ENCODE data around the gene SLC11A1. TPM values are rescaled to one million over a fixed set of nuclear protein-coding genes. Genes with fewer than 3 reads are reported as not detected.

Gene SLC11A1
- total RNA-seq, 1 donor from 2014 or later = 122 TPM

GRCh38 chr2:218366621-218367414, 15.3 kb upstream of the SLC11A1 start:
- no peak for DNase-seq (ENCODE audit: low spot score)

GRCh38 chr2:218367415-218368149, 14.5 kb upstream of the SLC11A1 start:
- DNase-seq (ENCODE audit: low spot score) = peak; percentile 98

GRCh38 chr2:218368150-218368528, 13.9 kb upstream of the SLC11A1 start:
- no peak for DNase-seq (ENCODE audit: low spot score)

- no peak for DNase-seq (ENCODE audit: low spot score)
Observed at GRCh38 chr2:218368621-218369153, 13.4 kb upstream of the SLC11A1 start.

GRCh38 chr2:218369330-218369729, 12.7 kb upstream of the SLC11A1 start:
- DNase-seq (ENCODE audit: low spot score) = no peak

- no peak for DNase-seq (ENCODE audit: low spot score)
Observed at GRCh38 chr2:218370410-218371063, 11.5 kb upstream of the SLC11A1 start.

- DNase-seq (ENCODE audit: low spot score) = no peak
Observed at GRCh38 chr2:218371983-218372350, 10.1 kb upstream of the SLC11A1 start.

GRCh38 chr2:218374795-218375194, 7.3 kb upstream of the SLC11A1 start:
- DNase-seq (ENCODE audit: low spot score) = no peak

GRCh38 chr2:218375212-218375611, 6.9 kb upstream of the SLC11A1 start:
- DNase-seq (ENCODE audit: low spot score) = no peak

GRCh38 chr2:218378053-218378452, 4.0 kb upstream of the SLC11A1 start:
- no peak for DNase-seq (ENCODE audit: low spot score)

GRCh38 chr2:218382785-218383184, 712 bp downstream of the SLC11A1 start:
- no peak for DNase-seq (ENCODE audit: low spot score)

- no peak for DNase-seq (ENCODE audit: low spot score)
Observed at GRCh38 chr2:218383892-218384519, 1.9 kb downstream of the SLC11A1 start.

- no peak for DNase-seq (ENCODE audit: low spot score)
Observed at GRCh38 chr2:218384975-218385374, 2.9 kb downstream of the SLC11A1 start.

GRCh38 chr2:218386505-218387368, 4.7 kb downstream of the SLC11A1 start:
- no peak for DNase-seq (ENCODE audit: low spot score)

- DNase-seq (ENCODE audit: low spot score) = no peak
Observed at GRCh38 chr2:218387369-218388194, 5.5 kb downstream of the SLC11A1 start.

GRCh38 chr2:218389333-218390150, 7.5 kb downstream of the SLC11A1 start:
- DNase-seq (ENCODE audit: low spot score) = no peak

- no peak for DNase-seq (ENCODE audit: low spot score)
Observed at GRCh38 chr2:218391202-218391601, 9.1 kb downstream of the SLC11A1 start.

GRCh38 chr2:218392459-218392858, 10.4 kb downstream of the SLC11A1 start:
- no peak for DNase-seq (ENCODE audit: low spot score)

Measured in mesenteric fat pad (tissue), 1 donor.